SK-N-MC (cell line): ENCODE measurements around the gene CTRL.

ENCODE experiments used
- EZH2 ChIP-seq: fragments of 200-600 bp; sonication (generic); IDR thresholded peaks from one replicate; pipeline ENCODE4 v1.6.1; 2017; ENCODE audit warnings: antibody characterized with exemption
- FOXP2 ChIP-seq: optimal IDR thresholded peaks from 2 replicates; pipeline ENCODE3; 2011; ENCODE audit warnings: mild to moderate bottlenecking, moderate library complexity; ENCODE audit not compliant: insufficient read depth; ENCODE audit errors: extremely low read length, control extremely low read depth
- POLR2AphosphoS5 ChIP-seq: IDR thresholded peaks from 2 replicates; pipeline ENCODE4 v1.6.1; 2012; ENCODE audit warnings: mild to moderate bottlenecking, low read depth, low read length, borderline replicate concordance

GRCh38 chr16:67919622-67920221 lies 11.9 kb downstream of the CTRL start:
- no peak for TF ChIP-seq POLR2AphosphoS5
- no peak for TF ChIP-seq EZH2
- no peak for TF ChIP-seq FOXP2
